ENCODE results near the gene PSEN1. TPM values are rescaled to one million over a fixed set of nuclear protein-coding genes. Genes with fewer than 3 reads are reported as not detected.

Gene PSEN1
- total and polyA plus RNA-seq, 2 donors (not counting 3 experiments of a cell fraction or from before 2014, with no cell fraction given) = 16.5 to 36.8 TPM

- H3K79me2 ChIP-seq (ENCODE audit: control insufficient read depth, insufficient read depth, low read length) = no peaks in the 10 kb centered on the region
- no peak overlapping the region for H2AFZ ChIP-seq (ENCODE audit: low read depth, low read length)
- intact Hi-C loops (cut with micrococcal nuclease) (no loop called here), dilution Hi-C loops (cut with MboI; ENCODE audit: extremely low pct_ligation_motif_present, low sequenced_read_pairs) (no loop called here)
- FAIRE-seq = no peak
- H3K9ac ChIP-seq (replicated peaks; ENCODE audit: extremely low read depth, insufficient read depth, low read length) = no peak overlapping the region
- DNase-seq (ENCODE audit: low read depth, low spot score) = no peak
- TF ChIP-seq MAX (IDR thresholded peaks at IDR 0.05; ENCODE audit: insufficient read depth, insufficient read length) = no peak
- TF ChIP-seq MYC (IDR thresholded peaks at IDR 0.05; ENCODE audit: low read depth, low read length) = no peak
- no peak for TF ChIP-seq GATA2 (IDR thresholded peaks at IDR 0.05; ENCODE audit: insufficient read depth, insufficient read length, low read depth, low read length)
- no peak for TF ChIP-seq POLR2A (IDR thresholded peaks at IDR 0.05; ENCODE audit: low read depth, low read length)
- no peak for TF ChIP-seq EZH2 (IDR thresholded peaks at IDR 0.05; ENCODE audit: borderline replicate concordance, low read depth, low read length, severe bottlenecking)
- no peak for TF ChIP-seq POLR2AphosphoS5 (IDR thresholded peaks at IDR 0.05; ENCODE audit: insufficient read depth, low read depth, low read length)
- no peak for TF ChIP-seq FOS (IDR thresholded peaks at IDR 0.05; ENCODE audit: borderline replicate concordance, insufficient read depth, low read length)
- TF ChIP-seq CTCF (IDR thresholded peaks at IDR 0.05; ENCODE audit: extremely low read depth in 1 of 2, insufficient read depth in 1 of 2, low read depth in 1 of 2, low read length in 2 of 2) = no peak
- H3K36me3 ChIP-seq (ENCODE audit: control insufficient read depth in 2 of 2, extremely low read depth in 1 of 2, insufficient read depth in 2 of 2, low read length in 2 of 2) = no peaks in the 10 kb centered on the region
- no peak overlapping the region for H3K27ac ChIP-seq (ENCODE audit: insufficient read depth, low read depth, low read length)
- H4K20me1 ChIP-seq (replicated peaks; ENCODE audit: control insufficient read depth, extremely low read depth, insufficient read depth, low read length) = no peaks in the 10 kb centered on the region
- H3K4me2 ChIP-seq (ENCODE audit: insufficient read depth, low read length) = no peak overlapping the region
- H3K4me1 ChIP-seq (ENCODE audit: control insufficient read depth, extremely low read depth, insufficient read depth, low read length) = peaks cover 36% of the 10 kb centered on the region
- H3K9me3 ChIP-seq (replicated peaks; ENCODE audit: control insufficient read depth, insufficient read depth, low read length) = no peaks in the 10 kb centered on the region
- peaks cover 5 to 6% of the 10 kb centered on the region in 2 experiments for H3K27me3 ChIP-seq (ENCODE audit: control insufficient read depth in 2 of 2, insufficient read depth in 2 of 2, low read length in 2 of 2)
- no TSS peak for BruUV-seq (replicated peaks)
- CTCF ChIA-PET = interaction anchor here (0.8 to 1.2 kb wide), 2 partner anchors 20 to 35 kb away, joined by 4 read pairs; no protein-coding TSS in a partner anchor
- POLR2A ChIA-PET = no interaction called here
- no peak overlapping the region for H3K4me3 ChIP-seq (replicated peaks in 1 of 3; ENCODE audit: insufficient read depth in 1 of 3, low read depth in 1 of 3, low read length in 3 of 3)
- H3K9me1 ChIP-seq (replicated peaks; ENCODE audit: control insufficient read depth, extremely low read depth, insufficient read depth, low read length) = no peaks in the 10 kb centered on the region
These were observed 99.3 kb downstream of the PSEN1 start for GRCh38 chr14:73235531-73236155.

Measured in endothelial cell of umbilical vein (primary cell).